ENCODE data around the gene SYNPO. TPM values are rescaled to one million over a fixed set of nuclear protein-coding genes. Genes with fewer than 3 reads are reported as not detected.

The SYNPO gene
- 18.9 to 27.2 TPM (median 24.9 TPM) in 5 replicates for total RNA-seq (2022; extraction: Qiagen RNA extraction)

GRCh38 chr5:150640311-150641005 is at the start of gene SYNPO:
Gene SYNPO, plus strand, starts transcription at chr5:150640660. Its CDS starts 7,616 bp downstream, at chr5:150648276.

GRCh38 chr5:150661086-150661485 is 20.6 kb downstream of the SYNPO start, which contains the start of gene MYOZ3:
Gene MYOZ3, plus strand, starts transcription at chr5:150661251. Its CDS starts 1,691 bp downstream, at chr5:150662942.

GRCh38 chr5:150700594-150701377 is 60.3 kb downstream of the SYNPO start, which contains the start of gene RBM22:
Gene RBM22, minus strand, starts transcription at chr5:150701062. Its CDS starts 77 bp downstream, at chr5:150700985.

Other genes starting within 250 kb of the SYNPO start
- not detected in 5 replicates for gene CD74, start 227.8 kb upstream of the SYNPO start, total RNA-seq (2022; extraction: Qiagen RNA extraction)
- 2,893 to 3,030 TPM (median 2,962 TPM) in 5 replicates for gene RPS14, start 190.9 kb upstream of the SYNPO start, total RNA-seq (2022; extraction: Qiagen RNA extraction)
- 46.7 to 70.1 TPM (median 57.6 TPM) in 5 replicates for gene NDST1, start 132.5 kb upstream of the SYNPO start, total RNA-seq (2022; extraction: Qiagen RNA extraction)
- 0.07 to 0.13 TPM in 2 of 5 replicates, not detected in the others for gene MYOZ3, start 20.6 kb downstream of the SYNPO start, total RNA-seq (2022; extraction: Qiagen RNA extraction)
- gene RBM22, start 60.4 kb downstream of the SYNPO start, total RNA-seq (2022; extraction: Qiagen RNA extraction) = 43.0 to 52.8 TPM (median 46.7 TPM) in 5 replicates
- 16.2 to 18.6 TPM (median 18.0 TPM) in 5 replicates for gene DCTN4, start 118.4 kb downstream of the SYNPO start, total RNA-seq (2022; extraction: Qiagen RNA extraction)
- gene SMIM3, start 138.1 kb downstream of the SYNPO start, total RNA-seq (2022; extraction: Qiagen RNA extraction) = 9.9 to 13.7 TPM (median 12.7 TPM) in 5 replicates
- gene IRGM, start 205.9 kb downstream of the SYNPO start, total RNA-seq (2022; extraction: Qiagen RNA extraction) = 0.15 to 0.36 TPM (median 0.25 TPM) in 4 of 5 replicates, not detected in the other